GM21515 (cell line): ENCODE data around the gene ITIH5.

Source experiments
- ATAC-seq: cut with Tn5 transposase; IDR thresholded peaks from one replicate; pipeline ENCODE4 v1.9.1; 2021; ENCODE audit not compliant: unreplicated experiment

ITIH5 gene

DNA sequence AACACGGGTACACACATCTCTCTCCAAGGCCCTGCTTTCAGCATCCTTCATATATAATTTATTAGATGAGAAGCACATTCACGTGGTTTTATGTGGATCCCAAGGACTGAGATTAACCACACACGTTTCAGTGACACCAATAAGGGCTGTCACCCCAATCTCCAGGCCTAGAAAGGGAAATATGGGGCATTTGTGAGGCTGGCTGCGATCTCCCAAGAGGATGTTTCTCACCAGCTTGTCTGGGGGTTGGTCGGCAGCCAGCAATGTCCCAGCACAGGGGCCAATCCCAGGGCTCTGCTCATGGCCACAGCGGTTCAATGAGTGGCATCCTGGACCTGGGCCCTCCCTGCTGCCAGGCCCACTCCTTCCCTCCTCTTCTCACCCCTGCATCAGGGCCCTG, 115.5 kb downstream of the ITIH5 start:
- ATAC-seq, result no peak

DNA sequence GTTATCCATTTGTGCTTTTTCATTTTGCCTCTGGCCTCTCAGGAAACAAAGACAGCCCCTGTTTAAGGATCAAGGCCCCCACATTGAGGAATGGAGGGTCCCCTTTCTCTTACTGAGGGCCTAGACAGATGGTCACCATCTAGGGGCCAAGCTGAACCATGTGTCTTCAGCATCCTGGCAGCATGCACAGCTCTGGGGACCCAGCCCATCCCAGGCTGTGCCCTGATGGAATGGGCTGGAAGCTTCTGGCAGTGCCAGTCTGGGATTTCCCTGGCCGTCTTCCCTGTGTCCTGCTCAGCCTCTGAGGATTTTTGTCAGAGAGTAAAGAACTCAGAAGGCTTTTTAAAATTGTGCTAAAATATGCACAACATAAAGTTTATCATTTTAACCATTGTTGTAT, 116.8 kb downstream of the ITIH5 start:
- no peak for ATAC-seq

DNA sequence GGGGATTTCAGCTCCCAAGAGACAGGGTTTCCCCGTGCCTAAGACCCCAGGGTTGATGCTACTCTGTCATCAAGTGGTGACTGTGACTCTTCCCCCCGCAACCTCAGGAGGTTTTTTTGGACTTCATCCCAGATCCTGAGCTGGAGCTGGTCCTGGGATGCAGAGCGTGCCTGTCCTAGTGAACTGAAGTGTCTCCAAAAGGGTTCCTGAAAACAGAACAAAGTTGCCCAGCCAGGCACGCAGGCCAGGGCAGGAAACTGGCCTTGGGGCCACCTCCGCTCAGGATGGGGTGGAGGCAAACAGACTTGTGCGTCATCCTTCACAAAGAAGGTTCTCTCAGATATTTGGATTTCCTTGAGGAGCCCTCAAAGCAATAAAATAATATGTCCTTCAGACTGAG, 118.9 kb downstream of the ITIH5 start:
- ATAC-seq, result no peak

DNA sequence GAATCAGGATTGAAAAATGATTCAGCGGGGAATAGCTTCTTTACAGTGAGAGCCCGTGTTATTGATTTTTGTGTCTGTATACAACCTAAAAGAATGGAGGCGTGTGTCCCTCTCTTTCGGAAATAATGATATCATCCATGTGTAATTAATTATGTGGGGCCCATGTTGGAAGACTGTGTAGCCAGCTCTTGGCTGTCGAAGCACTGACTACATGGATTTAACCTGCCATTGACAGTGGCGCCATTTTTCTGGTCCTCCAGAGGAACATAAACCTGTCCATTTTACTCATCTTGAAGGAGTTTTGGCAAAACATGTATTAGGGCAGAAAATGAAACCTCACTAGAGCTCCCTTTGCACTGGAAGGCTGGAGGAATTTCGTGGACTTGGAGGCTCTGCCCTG, 119.6 kb downstream of the ITIH5 start:
- ATAC-seq, result no peak

DNA sequence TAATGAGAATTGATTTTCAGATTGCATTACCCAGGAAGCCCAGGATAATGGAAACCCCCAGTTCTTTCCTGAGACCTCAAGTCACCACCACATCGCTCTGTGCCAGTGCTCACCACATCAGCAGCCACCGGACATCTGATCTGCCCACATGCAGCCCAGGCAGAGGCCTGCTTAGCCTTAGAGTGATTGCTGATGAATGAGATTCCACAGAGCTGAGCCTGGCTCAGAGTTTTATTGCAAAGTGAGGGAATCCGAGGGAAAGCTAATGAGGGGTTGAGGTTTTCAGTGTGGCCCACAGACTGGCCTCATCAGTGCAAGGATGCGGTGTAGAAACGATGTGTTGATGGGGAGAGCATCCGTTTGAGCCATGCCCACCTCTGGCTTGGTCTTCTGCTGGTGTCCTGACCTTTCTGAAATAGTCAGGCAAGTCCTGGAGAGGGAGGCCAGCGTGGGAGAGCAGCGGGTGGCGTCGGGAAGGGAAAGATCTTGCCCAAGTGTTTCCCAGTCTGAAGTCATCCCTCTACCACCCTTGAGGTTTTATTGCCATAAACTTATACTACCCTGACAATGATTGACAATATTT, 120.3 kb downstream of the ITIH5 start:
- ATAC-seq, result no peak

DNA sequence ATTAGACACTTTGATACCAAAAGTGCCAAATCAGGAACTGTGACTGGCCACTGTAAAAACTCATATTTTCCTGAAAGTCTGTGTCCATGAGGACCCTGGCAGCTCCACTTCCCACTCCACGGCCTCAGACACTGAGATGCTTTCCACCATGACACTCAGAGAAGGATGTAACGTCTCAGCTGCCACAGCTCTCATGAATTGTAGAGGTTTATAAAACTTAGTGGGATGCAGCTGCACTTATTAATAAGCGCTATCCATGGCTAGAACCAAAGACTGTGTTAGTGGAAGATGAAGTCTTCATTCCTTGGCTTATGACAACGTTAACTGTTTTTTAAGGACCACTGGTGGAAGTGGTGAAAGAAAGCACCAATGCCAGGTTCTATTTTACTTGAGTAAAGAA, 121.0 kb downstream of the ITIH5 start:
- no peak for ATAC-seq

DNA sequence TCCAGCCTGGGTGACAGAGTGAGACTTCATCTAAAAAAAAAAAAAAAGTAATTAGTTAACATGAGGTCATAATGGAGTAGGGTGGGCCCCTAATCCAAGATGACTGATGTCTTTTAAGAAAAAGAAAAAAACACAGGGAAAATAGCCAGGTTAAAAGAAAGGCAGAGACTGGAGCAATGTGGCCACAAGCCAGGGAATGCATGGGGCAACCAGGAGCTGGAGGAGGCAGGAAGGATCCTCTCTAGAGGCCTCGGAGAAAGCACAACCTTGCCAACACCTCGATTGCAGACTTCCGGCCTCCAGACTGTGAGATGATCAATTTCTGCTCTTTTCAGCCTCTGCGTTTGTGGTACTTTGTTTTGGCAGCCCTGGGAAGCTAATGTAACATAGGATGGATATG, 121.5 kb downstream of the ITIH5 start:
- no peak for ATAC-seq

DNA sequence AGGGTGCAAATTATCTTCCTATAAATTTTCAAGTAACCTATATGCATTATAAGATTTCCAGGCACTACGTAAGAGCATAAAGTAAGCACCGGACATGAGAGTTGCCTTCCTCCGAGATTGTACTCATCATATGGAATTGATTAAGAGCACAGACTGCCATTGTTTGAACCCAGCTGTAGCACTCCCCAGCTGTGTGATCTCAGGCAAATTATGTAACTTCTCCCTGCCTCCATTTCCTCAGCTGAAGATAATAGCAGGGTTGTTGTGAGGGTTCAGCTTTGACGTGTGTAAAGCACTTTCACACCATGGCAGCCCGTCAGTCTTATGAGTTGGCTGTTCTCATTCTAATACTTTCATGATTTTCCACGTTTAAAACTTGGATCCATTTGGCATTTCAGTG, 122.6 kb downstream of the ITIH5 start:
- ATAC-seq, result no peak

DNA sequence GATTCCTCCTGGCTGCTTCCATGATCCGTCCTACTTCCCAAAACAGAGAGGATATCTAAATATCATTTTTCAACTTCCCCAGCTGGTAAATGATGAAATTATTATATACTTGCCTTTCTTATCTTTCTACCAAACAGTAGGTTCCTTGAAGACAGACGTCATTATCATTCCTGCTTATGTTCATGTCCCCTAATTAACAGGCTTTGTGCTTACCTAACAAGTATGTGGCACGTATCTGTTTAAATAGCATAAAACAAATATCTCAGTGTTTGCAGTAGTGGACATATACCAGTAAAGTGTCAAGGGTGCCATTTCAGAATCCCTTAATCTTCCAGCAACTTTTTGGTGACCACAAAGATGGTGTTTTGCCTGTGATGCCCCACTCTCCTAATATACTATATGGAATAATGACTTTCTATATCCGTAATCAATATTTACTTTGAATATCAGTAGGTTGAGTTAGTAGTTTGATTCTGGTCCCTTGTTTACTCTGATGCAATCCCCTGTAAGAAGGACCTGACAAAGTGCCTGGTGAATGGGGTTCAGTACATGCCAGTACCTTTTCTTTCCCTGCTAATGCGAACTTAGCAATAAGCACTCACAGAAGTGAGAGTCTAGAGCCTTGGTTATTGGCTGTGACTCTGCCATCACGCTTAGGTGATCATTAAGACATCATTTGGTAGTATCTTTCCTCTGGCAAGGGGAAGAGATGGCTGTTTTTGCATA, 124.4 kb downstream of the ITIH5 start:
- ATAC-seq, result no peak

DNA sequence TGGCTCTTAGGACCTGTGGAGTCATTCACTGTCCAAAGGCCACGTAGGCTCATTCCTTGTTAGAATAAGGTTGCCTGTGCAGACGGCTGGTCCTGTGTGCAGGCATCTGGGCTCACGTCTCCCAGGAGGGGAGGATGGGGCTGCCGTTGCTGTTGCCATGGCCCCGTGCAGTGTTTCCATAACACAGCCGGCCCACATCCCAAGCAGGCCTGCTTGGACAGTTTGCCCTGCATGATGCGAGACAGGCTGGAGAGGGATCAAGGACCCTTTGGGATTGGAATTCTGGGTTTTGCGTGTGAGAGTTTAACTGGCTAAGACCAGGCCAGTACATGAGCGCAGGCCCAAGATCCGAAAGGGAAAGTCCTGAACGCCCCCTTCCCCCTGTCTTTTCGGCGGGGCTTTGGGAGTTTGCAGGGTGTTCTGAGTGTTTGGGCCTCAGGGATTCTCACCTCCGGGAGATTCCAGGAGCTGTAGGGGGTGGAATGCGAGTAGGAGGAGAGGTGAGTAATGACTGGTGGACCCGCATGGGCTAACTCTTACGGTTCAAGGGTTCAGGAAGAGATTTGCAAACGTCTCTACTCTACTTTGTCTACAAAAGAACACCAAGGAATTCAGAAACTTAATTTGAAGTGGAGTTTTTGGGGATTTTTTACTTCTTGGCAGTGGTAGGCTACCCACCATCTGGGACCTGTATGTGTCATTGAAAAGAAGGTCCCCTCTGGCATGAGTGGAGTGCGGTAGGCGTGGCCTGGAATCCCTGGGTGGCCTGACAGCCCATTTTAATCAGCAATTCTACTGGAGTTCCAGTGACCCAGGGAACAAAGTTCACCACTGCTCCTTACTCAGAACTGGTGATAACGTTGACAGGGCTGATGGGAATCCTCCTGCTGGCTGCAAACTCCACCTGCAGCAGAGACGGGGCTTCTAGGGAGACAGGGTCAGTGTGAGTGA, 125.4 kb downstream of the ITIH5 start:
- ATAC-seq, result no peak

DNA sequence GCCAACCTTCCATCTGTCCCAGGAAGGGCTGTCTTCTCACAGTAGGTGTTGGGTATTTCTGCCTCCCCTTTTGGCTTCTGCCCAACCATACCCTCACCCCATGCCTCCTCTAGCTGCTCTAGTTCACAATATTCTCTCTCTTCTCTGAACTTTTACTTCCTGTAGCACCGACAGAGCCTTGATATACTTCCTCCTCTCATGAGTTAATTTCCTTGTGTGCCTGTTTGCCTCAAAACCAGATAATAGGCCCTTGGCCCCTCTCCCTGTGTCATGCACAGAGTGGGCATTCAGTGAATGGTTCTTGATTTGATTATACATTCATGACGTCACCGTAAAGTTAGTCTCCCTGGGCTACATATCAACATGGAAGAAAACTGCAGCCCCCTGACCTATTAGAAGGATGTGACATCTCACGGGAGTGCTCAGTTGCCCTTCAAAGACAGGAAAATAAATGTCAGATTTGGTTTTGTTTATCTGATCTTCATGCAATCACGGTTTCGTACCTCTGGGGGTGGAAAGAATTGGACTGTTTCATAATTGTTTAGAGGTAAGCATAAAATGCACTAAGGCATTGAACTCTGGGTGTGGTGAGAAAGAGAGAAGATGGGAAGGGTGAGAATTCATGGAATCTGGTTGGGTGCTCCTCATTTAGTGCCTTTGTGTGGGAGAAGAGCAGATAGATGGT, 127.7 kb downstream of the ITIH5 start:
- ATAC-seq, result no peak

DNA sequence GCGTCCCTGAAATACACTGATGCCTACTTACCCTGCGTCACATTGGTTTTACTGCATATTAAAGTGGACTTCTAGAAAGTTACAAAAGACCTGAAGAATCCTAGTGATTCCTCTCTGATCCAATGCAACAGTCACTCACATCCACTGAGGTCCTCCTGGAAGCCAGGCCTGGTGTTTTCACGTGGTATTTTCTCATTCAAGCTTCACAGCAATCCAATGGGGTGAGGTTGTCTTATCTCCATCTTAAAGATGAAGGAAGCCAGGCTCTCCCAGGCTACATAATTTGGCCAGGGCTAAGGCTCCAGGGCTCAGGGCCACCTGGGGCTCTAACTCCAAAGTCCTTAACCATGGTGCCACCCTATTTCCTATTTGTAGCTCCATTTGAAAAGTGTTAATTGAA, 129.6 kb downstream of the ITIH5 start:
- no peak for ATAC-seq

DNA sequence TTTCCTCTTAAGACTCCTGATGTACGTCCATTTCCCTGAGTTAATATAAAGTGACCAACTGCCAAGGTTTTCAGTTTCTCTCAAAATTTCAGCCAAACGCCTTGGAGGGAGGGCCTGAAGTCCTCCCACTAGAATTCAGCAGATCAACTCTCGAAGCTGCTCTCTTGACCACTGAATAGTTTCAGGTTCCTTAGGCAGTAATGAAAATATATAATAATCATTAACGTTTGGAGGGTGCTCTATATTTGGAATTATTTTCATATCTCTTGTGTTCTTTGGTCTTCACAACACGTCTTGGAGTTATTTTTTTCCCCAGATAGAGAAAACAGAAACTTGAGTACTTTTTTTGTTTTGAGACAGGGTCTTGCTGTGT, 132.3 kb downstream of the ITIH5 start:
- peak; percentile 73 for ATAC-seq

DNA sequence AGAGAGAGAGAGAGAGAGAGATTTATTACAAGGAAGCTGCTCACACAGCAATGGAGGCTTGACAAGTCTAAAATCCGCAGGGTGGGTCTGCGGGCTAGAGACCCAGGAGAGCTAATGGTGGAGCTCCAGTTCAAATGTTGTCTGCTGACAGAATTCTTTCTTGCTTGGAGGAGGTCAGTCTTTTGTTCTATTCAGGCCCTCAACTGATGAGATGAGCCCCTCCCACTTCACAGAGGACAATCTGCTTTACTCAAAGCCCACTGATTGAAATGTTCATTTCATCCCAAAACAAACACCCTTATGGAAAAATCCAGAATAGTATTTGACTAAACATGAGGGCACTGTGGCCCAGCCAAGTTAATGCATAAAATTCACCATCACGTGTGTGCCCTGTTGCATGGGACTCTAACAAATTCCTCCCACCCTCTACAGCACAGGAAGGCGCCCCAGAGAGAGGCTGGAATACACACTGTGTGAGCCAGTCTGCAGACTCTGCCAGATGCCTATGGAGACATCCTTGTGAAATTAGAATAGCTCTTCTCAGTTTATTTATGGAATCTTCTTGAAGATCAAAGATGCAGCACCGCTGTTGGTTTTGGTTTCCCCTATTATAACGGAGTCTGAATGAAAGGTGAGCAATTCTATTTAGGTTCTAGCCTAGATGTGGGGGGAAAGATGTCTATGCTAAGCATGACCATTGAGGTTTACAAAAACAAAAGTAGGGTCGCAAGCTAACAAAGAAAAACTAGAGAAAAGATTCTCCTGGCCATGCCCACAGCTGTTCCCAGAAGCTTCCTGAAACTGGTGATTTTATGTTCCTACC, 132.9 kb downstream of the ITIH5 start:
- ATAC-seq, result peak; percentile 25

DNA sequence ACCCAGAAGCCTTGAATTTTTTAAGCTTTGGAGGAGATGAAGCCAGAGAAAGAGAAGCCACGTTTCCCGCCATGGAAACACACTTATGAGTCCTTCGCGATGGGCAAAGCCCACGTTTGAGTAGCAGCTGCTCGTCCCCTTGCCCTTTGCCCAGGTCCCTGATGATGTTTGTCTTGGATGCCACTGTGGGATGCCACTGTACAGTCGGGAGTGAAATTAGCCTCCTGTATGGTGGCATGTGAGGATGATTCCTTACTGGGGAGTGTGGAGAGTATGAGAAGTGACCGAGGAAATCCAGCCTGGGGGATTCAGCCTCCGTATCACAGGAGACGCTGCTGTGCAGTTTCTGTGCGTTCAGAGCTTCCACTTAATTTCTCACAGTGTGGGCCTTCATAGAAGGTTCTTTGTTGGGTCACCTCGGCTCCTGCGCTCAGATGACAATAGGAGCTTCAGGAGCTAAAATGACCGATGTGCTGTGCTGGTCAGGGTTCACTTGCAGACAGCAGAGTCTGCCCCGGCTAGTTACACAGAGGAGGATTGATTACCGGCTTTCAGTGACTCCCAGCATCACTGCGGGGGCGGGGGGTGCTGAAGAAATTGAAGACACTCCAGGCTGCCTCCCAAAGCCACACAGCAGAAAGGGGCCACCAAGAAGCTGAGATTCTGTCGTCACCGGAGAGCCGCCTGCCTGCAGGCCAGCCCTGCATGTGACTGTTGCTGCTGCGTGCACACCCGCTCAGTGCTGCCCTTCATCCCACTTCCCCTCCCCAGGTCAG, 133.9 kb downstream of the ITIH5 start:
- ATAC-seq, result no peak

DNA sequence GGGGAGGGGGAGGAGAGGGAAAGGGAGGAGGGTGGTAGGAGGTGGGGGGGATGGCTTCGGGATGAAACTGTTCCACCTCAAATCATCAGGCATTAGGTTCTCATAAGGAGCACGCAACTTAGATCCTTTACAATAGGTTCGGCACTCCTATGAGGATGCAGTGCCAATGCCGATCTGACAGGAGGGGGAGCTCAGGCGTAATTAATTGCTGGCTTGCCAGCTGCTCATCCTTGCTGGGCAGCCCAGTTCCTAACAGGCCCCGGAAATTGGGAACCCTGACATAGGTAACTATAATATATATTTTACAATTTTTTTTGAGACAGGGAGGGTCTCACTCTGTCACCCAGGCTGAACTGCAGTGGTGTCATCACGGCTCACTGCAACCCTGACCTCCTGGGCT, 137.1 kb downstream of the ITIH5 start:
- ATAC-seq, result no peak

DNA sequence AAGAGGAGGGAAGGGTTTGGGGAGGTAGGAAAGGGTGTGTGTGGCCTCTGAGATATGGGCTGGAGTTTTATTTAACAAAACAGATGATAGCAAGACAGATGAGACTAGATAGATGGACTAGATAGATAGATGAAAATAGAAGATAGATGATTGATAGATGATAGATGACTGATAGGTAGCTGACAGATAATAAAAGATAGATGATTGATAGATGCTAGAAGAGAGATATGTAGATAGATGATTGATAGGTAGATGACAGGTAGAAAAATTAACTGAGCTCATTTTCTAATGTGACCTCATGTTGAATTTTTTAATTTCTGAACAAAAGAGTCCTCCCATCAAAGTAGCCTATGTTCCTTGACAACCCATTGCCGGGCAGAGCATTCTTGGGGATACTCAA, 139.3 kb downstream of the ITIH5 start:
- ATAC-seq, result no peak

DNA sequence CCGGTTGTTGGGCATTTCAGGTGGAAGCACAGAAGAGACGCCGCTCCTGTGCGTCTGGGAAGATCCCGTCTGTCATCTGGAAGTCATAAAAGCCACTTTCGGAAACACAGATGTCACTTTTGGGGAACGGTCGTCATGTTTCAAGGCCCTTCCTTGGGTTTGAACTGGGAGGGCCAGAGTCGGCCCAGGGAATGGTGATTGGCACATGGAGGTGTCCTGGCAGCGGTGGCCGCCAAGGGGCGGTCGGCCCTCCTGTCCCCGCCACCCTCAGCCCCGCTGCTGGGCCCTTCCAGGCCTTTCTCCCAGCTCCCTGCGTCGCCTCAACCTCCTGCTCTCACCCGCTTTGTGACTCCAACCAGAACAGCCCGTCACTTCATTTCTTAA, 140.8 kb downstream of the ITIH5 start:
- no peak for ATAC-seq

DNA sequence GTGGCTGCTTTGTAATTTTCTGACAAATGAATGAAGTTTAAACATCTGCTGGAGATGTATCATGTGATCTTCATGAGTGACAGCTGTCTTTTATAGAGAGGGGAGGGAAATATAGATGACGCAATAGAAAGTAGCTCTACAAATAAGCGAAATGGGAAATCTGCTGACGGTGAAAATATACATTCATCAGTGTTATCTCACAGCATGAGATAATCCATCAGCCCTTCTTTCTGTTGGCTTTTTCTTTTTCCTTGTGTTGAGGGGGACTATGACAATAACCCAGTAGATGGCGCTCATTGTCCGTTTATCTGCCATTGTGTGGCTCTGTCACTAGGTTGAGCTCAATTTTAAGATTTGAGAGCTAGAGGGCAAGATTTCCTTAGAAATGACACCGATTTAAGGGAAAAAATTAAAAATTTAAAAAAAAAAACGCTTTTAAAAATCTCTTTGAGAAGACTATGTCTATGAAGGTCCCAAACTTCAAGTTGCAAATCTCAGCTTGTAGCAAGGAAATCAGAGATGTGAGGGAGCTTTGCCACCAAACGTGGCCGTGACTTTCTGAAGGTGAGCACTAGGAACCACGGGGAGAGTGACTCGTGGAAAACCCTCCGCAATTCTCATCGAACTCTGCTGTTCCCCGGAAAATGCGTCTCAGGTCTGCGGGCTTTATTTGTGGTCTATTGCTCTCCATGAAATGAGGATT, 141.3 kb downstream of the ITIH5 start:
- peak; percentile 81 for ATAC-seq
